Activated CD4-positive, alpha-beta T cell treated with anti-CD3 and anti-CD28 coated beads for 24 hours (primary cell): Measurements from ENCODE around the gene ANO3.

Source experiments
- DNase-seq, 2 donors: peaks; one replicate each; pipeline ENCODE4 v3.0.0-alpha.2; 2020; ENCODE audit warnings: low read depth in 2 of 2

The ANO3 gene

DNA sequence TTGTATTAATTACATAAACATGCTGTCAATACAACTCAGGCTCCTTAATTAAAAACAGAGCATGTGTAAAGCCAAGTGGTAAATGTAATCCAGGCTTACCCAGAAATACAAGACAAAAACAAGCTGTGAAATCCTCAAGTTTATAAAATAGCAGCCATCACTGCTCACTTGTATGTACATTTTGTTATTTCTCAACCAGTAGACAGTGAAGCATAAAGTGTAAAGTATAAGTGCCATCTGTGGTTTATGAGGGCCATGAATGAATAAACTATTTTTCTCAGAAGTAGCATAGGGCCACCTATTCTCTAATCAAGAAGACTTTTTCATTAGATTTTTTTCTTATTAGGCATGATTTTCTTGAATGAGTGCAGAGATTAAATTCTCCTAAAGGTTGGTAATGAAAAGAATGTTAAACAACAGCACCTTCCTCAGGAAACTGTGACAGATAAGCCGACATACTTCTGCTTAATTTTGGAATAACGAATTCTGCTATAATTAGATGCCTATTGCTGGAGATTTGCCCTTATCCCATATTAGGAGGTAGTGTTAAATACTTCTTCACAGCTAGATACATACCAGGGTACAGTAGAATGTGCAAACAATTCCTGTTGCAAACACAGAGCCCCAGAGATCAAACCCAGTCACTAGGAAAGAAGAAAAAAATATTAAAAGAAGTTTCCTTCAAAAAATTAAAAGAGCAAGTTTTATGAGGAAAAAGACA, 377.0 kb downstream of the ANO3 start:
- no peak for DNase-seq

DNA sequence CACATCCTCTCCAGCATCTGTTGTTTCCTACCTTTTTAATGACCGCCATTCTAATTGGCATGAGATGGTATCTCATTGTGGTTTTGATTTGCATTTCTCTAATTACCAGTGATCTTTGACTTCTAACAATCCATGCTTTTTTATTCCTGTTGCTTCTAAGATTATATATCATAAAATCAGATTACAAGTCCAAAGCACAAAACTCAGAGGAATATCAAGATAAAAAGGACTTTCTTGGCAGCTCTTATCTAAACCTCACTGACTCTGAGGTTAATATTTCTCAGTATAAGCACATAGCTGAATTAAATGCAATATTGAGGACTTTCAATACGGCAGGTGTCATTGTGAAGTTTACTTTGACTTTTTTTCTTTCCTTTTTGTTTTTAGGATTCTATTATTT, 378.6 kb downstream of the ANO3 start:
- no peak for DNase-seq

DNA sequence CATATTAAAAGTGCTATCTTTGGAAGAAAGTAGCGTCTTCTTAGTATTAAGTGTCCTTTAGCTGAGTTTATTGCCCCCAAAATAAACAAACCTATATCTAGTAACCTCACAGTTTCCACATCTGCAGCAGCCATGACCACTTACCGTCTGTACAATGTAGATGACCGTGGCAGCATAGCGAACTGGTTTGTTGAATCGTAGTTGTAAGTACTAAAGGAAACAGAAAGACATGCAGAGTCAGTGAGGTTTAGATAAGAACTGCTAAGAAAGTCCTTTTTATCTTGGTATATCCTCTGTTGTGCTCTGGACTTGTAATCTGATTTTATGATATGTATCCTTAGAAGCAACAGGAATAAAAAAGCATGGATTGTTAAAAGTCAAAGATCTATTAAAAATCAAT, 380.6 kb downstream of the ANO3 start:
- no peak for DNase-seq
